ENCODE measurements around the gene HLA-DMA.

HLA-DMA gene

DNA sequence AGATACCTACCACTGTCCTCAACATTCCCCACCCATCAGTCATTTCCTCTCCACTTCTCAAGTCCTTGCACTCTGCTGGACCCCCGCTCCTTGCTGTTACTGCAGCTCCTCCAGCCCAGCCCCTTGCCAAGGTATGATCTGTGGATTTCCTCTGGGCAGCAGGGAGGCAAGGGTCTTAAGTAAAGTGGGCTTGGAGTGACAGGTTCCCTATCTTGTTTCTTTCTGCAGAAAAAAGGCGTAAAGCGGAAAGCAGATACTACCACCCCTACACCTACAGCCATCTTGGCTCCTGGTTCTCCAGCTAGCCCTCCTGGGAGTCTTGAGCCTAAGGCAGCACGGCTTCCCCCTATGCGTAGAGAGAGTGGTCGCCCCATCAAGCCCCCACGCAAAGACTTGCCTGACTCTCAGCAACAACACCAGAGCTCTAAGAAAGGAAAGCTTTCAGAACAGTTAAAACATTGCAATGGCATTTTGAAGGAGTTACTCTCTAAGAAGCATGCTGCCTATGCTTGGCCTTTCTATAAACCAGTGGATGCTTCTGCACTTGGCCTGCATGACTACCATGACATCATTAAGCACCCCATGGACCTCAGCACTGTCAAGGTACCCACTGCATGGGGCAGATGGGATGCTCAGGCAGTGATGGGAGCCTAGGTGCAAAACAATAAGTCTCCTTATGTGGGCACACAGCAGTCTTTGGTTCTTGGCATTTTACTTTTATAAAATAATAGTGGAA, 23.6 kb upstream of the HLA-DMA start:
- Histone ChIP-seq H3K9me3 (ENCODE audit: severe bottlenecking) (no peaks in the 10 kb centered on the region), H3K27ac (ENCODE audit: poor library complexity, severe bottlenecking) (peak overlapping the region; percentile 13), H3K4me3 (ENCODE audit: severe bottlenecking) (no peak overlapping the region), H3K27me3 (ENCODE audit: insufficient read depth, poor library complexity, severe bottlenecking) (no peaks in the 10 kb centered on the region), H3K36me3 (ENCODE audit: low read depth) (peaks cover 95% of the 10 kb centered on the region), H3K4me1 (ENCODE audit: insufficient read depth, poor library complexity, severe bottlenecking) (no peaks in the 10 kb centered on the region)
- DNase-seq (ENCODE audit: low spot score) = no peak
- TF ChIP-seq CTCF (IDR thresholded peaks at IDR 0.05; ENCODE audit: poor library complexity, severe bottlenecking) = no peak
- no peak for ATAC-seq (ENCODE audit: low read depth)

DNA sequence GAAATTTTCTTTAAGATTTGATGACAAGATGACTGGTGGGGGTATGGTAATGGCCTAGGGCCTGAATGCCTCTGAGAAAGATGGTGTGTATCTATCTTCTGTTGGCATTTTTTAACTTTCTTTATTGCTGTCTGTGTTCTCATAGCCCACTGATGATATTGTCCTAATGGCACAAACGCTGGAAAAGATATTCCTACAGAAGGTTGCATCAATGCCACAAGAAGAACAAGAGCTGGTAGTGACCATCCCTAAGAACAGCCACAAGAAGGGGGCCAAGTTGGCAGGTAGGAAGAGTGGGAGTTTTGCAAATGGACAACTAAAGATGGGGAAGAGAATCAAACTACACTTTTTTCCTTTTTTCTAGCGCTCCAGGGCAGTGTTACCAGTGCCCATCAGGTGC, 23.0 kb upstream of the HLA-DMA start:
- peak overlapping the region; percentile 13 for H3K27ac ChIP-seq (ENCODE audit: poor library complexity, severe bottlenecking)
- H3K36me3 ChIP-seq (ENCODE audit: low read depth) = peaks cover 94% of the 10 kb centered on the region
- no peak overlapping the region for H3K4me3 ChIP-seq (ENCODE audit: severe bottlenecking)
- H3K4me1 ChIP-seq (ENCODE audit: insufficient read depth, poor library complexity, severe bottlenecking) = no peaks in the 10 kb centered on the region
- ATAC-seq (ENCODE audit: low read depth) (no peak), DNase-seq (ENCODE audit: low spot score) (no peak)
- H3K27me3 ChIP-seq (ENCODE audit: insufficient read depth, poor library complexity, severe bottlenecking) = no peaks in the 10 kb centered on the region
- no peak for TF ChIP-seq CTCF (IDR thresholded peaks at IDR 0.05; ENCODE audit: poor library complexity, severe bottlenecking)
- no peaks in the 10 kb centered on the region for H3K9me3 ChIP-seq (ENCODE audit: severe bottlenecking)

DNA sequence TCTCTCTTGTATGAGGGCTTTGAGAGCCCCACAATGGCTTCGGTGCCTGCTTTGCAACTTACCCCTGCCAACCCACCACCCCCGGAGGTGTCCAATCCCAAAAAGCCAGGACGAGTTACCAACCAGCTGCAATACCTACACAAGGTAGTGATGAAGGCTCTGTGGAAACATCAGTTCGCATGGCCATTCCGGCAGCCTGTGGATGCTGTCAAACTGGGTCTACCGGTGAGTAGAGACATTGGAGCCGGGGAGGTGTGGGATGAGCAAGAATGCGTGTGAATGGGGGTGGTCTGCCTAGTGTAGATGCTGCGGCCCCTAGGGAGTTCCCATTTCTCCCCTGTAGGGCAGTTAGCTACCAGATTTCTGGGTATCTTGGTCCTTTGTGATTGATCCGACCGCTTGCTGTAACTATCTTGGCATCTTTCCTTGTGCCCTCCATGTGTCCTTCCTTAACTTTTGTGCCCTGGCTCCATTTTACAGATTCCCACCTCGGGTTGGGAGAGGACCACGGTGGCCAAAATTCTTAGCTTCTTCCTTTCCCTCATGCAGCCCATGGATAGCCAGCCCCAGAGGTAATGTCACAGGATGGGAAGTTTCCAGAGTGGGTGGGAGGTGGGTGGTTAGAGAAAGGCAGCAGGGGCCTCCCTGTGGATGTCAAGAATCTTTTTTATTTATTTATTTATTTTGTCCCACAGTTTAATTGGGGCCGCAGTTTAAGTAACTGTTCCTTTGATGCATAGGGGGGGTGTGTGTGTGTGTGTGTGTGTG, 21.8 kb upstream of the HLA-DMA start:
- no peak for ATAC-seq (ENCODE audit: low read depth)
- Histone ChIP-seq H3K4me1 (ENCODE audit: insufficient read depth, poor library complexity, severe bottlenecking) (no peaks in the 10 kb centered on the region), H3K27me3 (ENCODE audit: insufficient read depth, poor library complexity, severe bottlenecking) (no peaks in the 10 kb centered on the region), H3K27ac (ENCODE audit: poor library complexity, severe bottlenecking) (peak overlapping the region; percentile 99), H3K36me3 (ENCODE audit: low read depth) (peaks cover 85% of the 10 kb centered on the region), H3K4me3 (ENCODE audit: severe bottlenecking) (peak overlapping the region; percentile 60), H3K9me3 (ENCODE audit: severe bottlenecking) (no peaks in the 10 kb centered on the region)
- no peak for DNase-seq (ENCODE audit: low spot score)
- no peak for TF ChIP-seq CTCF (IDR thresholded peaks at IDR 0.05; ENCODE audit: poor library complexity, severe bottlenecking)

GRCh38 chr6:32974016-32974333, 21.1 kb upstream of the HLA-DMA start:
- peak overlapping the region; percentile 60 for H3K4me3 ChIP-seq (ENCODE audit: severe bottlenecking)
- no peaks in the 10 kb centered on the region for H3K27me3 ChIP-seq (ENCODE audit: insufficient read depth, poor library complexity, severe bottlenecking)
- DNase-seq (ENCODE audit: low spot score) (no peak), ATAC-seq (ENCODE audit: low read depth) (no peak)
- no peaks in the 10 kb centered on the region for H3K4me1 ChIP-seq (ENCODE audit: insufficient read depth, poor library complexity, severe bottlenecking)
- no peaks in the 10 kb centered on the region for H3K9me3 ChIP-seq (ENCODE audit: severe bottlenecking)
- TF ChIP-seq CTCF (IDR thresholded peaks at IDR 0.05; ENCODE audit: poor library complexity, severe bottlenecking) = no peak
- H3K36me3 ChIP-seq (ENCODE audit: low read depth) = peaks cover 83% of the 10 kb centered on the region
- H3K27ac ChIP-seq (ENCODE audit: poor library complexity, severe bottlenecking) = peak overlapping the region; percentile 99

Data from RWPE2 (cell line).